Measurements from ENCODE around the gene EMCN.

The EMCN gene

DNA sequence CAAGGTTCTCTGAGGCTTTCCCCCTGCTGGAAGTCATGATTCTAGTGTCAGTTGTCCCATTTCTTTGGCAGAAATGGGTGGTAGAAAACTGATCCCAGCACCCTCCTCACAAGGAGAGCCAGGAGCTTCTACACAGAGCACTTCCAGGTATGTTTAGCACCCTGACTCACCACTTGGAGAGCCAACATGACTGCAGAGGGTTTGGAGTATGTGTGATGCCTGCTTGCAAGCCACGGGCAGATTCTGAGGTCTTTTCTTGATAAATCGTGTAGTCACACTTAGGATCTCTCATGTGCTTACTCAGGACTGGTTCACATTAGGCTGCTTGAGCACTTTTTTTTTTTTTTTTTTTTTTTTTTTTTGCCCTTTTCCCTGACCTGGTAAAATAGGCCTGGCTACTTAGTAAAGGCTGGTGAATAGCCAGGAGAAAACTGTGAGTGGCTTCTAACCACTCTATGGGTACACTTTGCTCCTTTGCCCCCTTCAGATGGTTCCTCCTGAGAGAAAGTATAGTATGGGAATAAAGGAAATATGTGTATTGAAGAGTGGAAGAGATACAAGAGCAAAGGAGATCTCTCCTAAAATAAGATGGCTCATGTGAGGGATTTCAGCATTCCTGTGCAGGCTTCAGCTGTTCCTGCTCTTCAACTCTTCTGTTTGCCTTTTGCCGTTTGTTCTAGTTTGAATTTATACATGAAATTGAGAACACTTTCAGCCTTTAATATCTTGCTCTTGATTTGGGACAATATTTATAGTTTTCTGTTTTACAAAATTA is 103.6 kb downstream of the EMCN start:
- WGBS (ENCODE audit: extremely low coverage, insufficient coverage, insufficient read length), result no CpG with 5 or more reads among the region's 3 CpGs
- Histone ChIP-seq H4K8ac (ENCODE audit: low read depth, low read length) (no peak overlapping the region), H3K27ac (ENCODE audit: low read depth, low read length) (no peak overlapping the region)

GRCh38 chr4:100391863-100392262 is 126.0 kb downstream of the EMCN start:
- no peak overlapping the region for H3K18ac ChIP-seq (ENCODE audit: low read length)
- no peaks in the 10 kb centered on the region for H3K36me3 ChIP-seq (ENCODE audit: control insufficient read depth in 1 of 2, insufficient read depth in 2 of 2, low read length in 2 of 2)
- H4K91ac ChIP-seq (ENCODE audit: low read depth, low read length), result no peak overlapping the region
- no peaks in the 10 kb centered on the region for H3K27me3 ChIP-seq (ENCODE audit: insufficient read depth, low read length)
- H3K9me3 ChIP-seq (ENCODE audit: insufficient read depth, low read depth, low read length), result no peaks in the 10 kb centered on the region
- H4K8ac ChIP-seq (ENCODE audit: low read depth, low read length), result no peak overlapping the region
- no peaks in the 10 kb centered on the region for H3K4me1 ChIP-seq (ENCODE audit: control insufficient read depth in 1 of 2, insufficient read depth in 2 of 2, low read length in 2 of 2)
- H2BK5ac ChIP-seq (ENCODE audit: low read depth, low read length, poor library complexity), result no peak overlapping the region
- no peak overlapping the region for H3K4me2 ChIP-seq (ENCODE audit: low read length)
- no peaks in the 10 kb centered on the region for H3K79me2 ChIP-seq (ENCODE audit: control insufficient read depth, insufficient read depth, low read length, poor library complexity)
- H2AFZ ChIP-seq (ENCODE audit: insufficient read depth, low read length, poor library complexity), result no peak overlapping the region
- no peak overlapping the region for H2AK5ac ChIP-seq (ENCODE audit: low read length)
- H3K79me1 ChIP-seq (ENCODE audit: low read length), result no peaks in the 10 kb centered on the region
- DNase-seq, result no peak
- no peak overlapping the region for H4K12ac ChIP-seq (ENCODE audit: low read depth, low read length)
- H3K27ac ChIP-seq (ENCODE audit: low read depth, low read length), result no peak overlapping the region
- H3K4ac ChIP-seq (ENCODE audit: low read depth, low read length), result no peak overlapping the region
- no peak overlapping the region for H3K4me3 ChIP-seq (ENCODE audit: low read depth, low read length)
- H3K9ac ChIP-seq (ENCODE audit: low read length), result no peak overlapping the region
- H2BK120ac ChIP-seq (ENCODE audit: insufficient read depth, low read length, poor library complexity), result no peak overlapping the region
- WGBS (ENCODE audit: extremely low coverage, insufficient coverage, insufficient read length), result no CpG with 5 or more reads among the region's 1 CpG
- H2BK12ac ChIP-seq (ENCODE audit: low read length), result no peak overlapping the region
- H3K23ac ChIP-seq (ENCODE audit: low read length), result no peak overlapping the region
- no peak overlapping the region for H3K14ac ChIP-seq (ENCODE audit: low read length)

More for the DNA sequence above, 103.6 kb downstream of the EMCN start:
- H2AFZ ChIP-seq (ENCODE audit: insufficient read depth, low read length, poor library complexity), result no peak overlapping the region
- H3K79me2 ChIP-seq (ENCODE audit: control insufficient read depth, insufficient read depth, low read length, poor library complexity), result no peaks in the 10 kb centered on the region
- no peak overlapping the region for H3K9ac ChIP-seq (ENCODE audit: low read length)
- DNase-seq, result peak in 1 of 2 donors; percentile 10
- no peaks in the 10 kb centered on the region for H3K36me3 ChIP-seq (ENCODE audit: control insufficient read depth in 1 of 2, insufficient read depth in 2 of 2, low read length in 2 of 2)
- no peak overlapping the region for H3K4me3 ChIP-seq (ENCODE audit: low read depth, low read length)
- H2AK5ac ChIP-seq (ENCODE audit: low read length), result no peak overlapping the region
- H3K9me3 ChIP-seq (ENCODE audit: insufficient read depth, low read depth, low read length), result no peaks in the 10 kb centered on the region
- no peaks in the 10 kb centered on the region for H3K79me1 ChIP-seq (ENCODE audit: low read length)
- H3K4ac ChIP-seq (ENCODE audit: low read depth, low read length), result no peak overlapping the region
- no peaks in the 10 kb centered on the region for H3K4me1 ChIP-seq (ENCODE audit: control insufficient read depth in 1 of 2, insufficient read depth in 2 of 2, low read length in 2 of 2)
- H3K18ac ChIP-seq (ENCODE audit: low read length), result no peak overlapping the region
- H3K4me2 ChIP-seq (ENCODE audit: low read length), result no peak overlapping the region
- H2BK12ac ChIP-seq (ENCODE audit: low read length), result no peak overlapping the region
- H4K91ac ChIP-seq (ENCODE audit: low read depth, low read length), result no peak overlapping the region
- no peak overlapping the region for H3K23ac ChIP-seq (ENCODE audit: low read length)
- no peak overlapping the region for H2BK120ac ChIP-seq (ENCODE audit: insufficient read depth, low read length, poor library complexity)
- no peak overlapping the region for H2BK5ac ChIP-seq (ENCODE audit: low read depth, low read length, poor library complexity)
- no peaks in the 10 kb centered on the region for H3K27me3 ChIP-seq (ENCODE audit: insufficient read depth, low read length)
- no peak overlapping the region for H4K12ac ChIP-seq (ENCODE audit: low read depth, low read length)
- H3K14ac ChIP-seq (ENCODE audit: low read length), result no peak overlapping the region

- Histone ChIP-seq H2AFZ (ENCODE audit: insufficient read depth, low read length, poor library complexity) (no peak overlapping the region), H4K91ac (ENCODE audit: low read depth, low read length) (no peak overlapping the region), H2BK5ac (ENCODE audit: low read depth, low read length, poor library complexity) (no peak overlapping the region), H2AK5ac (ENCODE audit: low read length) (no peak overlapping the region), H3K27me3 (ENCODE audit: insufficient read depth, low read length) (no peaks in the 10 kb centered on the region), H2BK120ac (ENCODE audit: insufficient read depth, low read length, poor library complexity) (no peak overlapping the region), H4K12ac (ENCODE audit: low read depth, low read length) (no peak overlapping the region), H3K14ac (ENCODE audit: low read length) (no peak overlapping the region), H3K4me3 (ENCODE audit: low read depth, low read length) (no peak overlapping the region), H3K27ac (ENCODE audit: low read depth, low read length) (no peak overlapping the region), H3K79me1 (ENCODE audit: low read length) (no peaks in the 10 kb centered on the region), H3K9ac (ENCODE audit: low read length) (no peak overlapping the region), H2BK12ac (ENCODE audit: low read length) (no peak overlapping the region), H3K23ac (ENCODE audit: low read length) (no peak overlapping the region), H3K18ac (ENCODE audit: low read length) (no peak overlapping the region), H3K4me2 (ENCODE audit: low read length) (no peak overlapping the region), H3K36me3 (ENCODE audit: control insufficient read depth in 1 of 2, insufficient read depth in 2 of 2, low read length in 2 of 2) (no peaks in the 10 kb centered on the region), H3K4ac (ENCODE audit: low read depth, low read length) (no peak overlapping the region), H4K8ac (ENCODE audit: low read depth, low read length) (no peak overlapping the region), H3K9me3 (ENCODE audit: insufficient read depth, low read depth, low read length) (no peaks in the 10 kb centered on the region), H3K79me2 (ENCODE audit: control insufficient read depth, insufficient read depth, low read length, poor library complexity) (no peaks in the 10 kb centered on the region), H3K4me1 (ENCODE audit: control insufficient read depth in 1 of 2, insufficient read depth in 2 of 2, low read length in 2 of 2) (no peaks in the 10 kb centered on the region)
- peak in 1 of 2 donors; percentile 25 for DNase-seq
- WGBS (ENCODE audit: extremely low coverage, insufficient coverage, insufficient read length), result no CpG with 5 or more reads among the region's 1 CpG
Measured at GRCh38 chr4:100391086-100391485, 126.7 kb downstream of the EMCN start.

GRCh38 chr4:100386270-100386669 is 131.6 kb downstream of the EMCN start:
- no peak overlapping the region for H3K9ac ChIP-seq (ENCODE audit: low read length)
- no peak overlapping the region for H4K8ac ChIP-seq (ENCODE audit: low read depth, low read length)

More at GRCh38 chr4:100386270-100386669, 131.6 kb downstream of the EMCN start:
- no peaks in the 10 kb centered on the region for H3K79me1 ChIP-seq (ENCODE audit: low read length)
- no peak overlapping the region for H2AK5ac ChIP-seq (ENCODE audit: low read length)
- no peak overlapping the region for H3K4me3 ChIP-seq (ENCODE audit: low read depth, low read length)
- H2AFZ ChIP-seq (ENCODE audit: insufficient read depth, low read length, poor library complexity), result no peak overlapping the region
- no peaks in the 10 kb centered on the region for H3K36me3 ChIP-seq (ENCODE audit: control insufficient read depth in 1 of 2, insufficient read depth in 2 of 2, low read length in 2 of 2)
- no peak overlapping the region for H2BK5ac ChIP-seq (ENCODE audit: low read depth, low read length, poor library complexity)
- H3K9me3 ChIP-seq (ENCODE audit: insufficient read depth, low read depth, low read length), result no peaks in the 10 kb centered on the region
- no peak overlapping the region for H3K18ac ChIP-seq (ENCODE audit: low read length)
- no peaks in the 10 kb centered on the region for H3K79me2 ChIP-seq (ENCODE audit: control insufficient read depth, insufficient read depth, low read length, poor library complexity)
- no peak overlapping the region for H3K14ac ChIP-seq (ENCODE audit: low read length)
- H3K27me3 ChIP-seq (ENCODE audit: insufficient read depth, low read length), result no peaks in the 10 kb centered on the region
- no peak overlapping the region for H4K91ac ChIP-seq (ENCODE audit: low read depth, low read length)
- WGBS (ENCODE audit: extremely low coverage, insufficient coverage, insufficient read length), result no CpG with 5 or more reads among the region's 1 CpG
- no peak overlapping the region for H4K12ac ChIP-seq (ENCODE audit: low read depth, low read length)
- no peak for DNase-seq
- no peak overlapping the region for H2BK120ac ChIP-seq (ENCODE audit: insufficient read depth, low read length, poor library complexity)
- H2BK12ac ChIP-seq (ENCODE audit: low read length), result no peak overlapping the region
- no peak overlapping the region for H3K4me2 ChIP-seq (ENCODE audit: low read length)
- H3K27ac ChIP-seq (ENCODE audit: low read depth, low read length), result no peak overlapping the region
- H3K23ac ChIP-seq (ENCODE audit: low read length), result no peak overlapping the region
- no peaks in the 10 kb centered on the region for H3K4me1 ChIP-seq (ENCODE audit: control insufficient read depth in 1 of 2, insufficient read depth in 2 of 2, low read length in 2 of 2)
- H3K4ac ChIP-seq (ENCODE audit: low read depth, low read length), result no peak overlapping the region

Data from trophoblast cell (in vitro differentiated cells and primary cell).